ENCODE results near the gene STYXL2.

The STYXL2 gene

DNA sequence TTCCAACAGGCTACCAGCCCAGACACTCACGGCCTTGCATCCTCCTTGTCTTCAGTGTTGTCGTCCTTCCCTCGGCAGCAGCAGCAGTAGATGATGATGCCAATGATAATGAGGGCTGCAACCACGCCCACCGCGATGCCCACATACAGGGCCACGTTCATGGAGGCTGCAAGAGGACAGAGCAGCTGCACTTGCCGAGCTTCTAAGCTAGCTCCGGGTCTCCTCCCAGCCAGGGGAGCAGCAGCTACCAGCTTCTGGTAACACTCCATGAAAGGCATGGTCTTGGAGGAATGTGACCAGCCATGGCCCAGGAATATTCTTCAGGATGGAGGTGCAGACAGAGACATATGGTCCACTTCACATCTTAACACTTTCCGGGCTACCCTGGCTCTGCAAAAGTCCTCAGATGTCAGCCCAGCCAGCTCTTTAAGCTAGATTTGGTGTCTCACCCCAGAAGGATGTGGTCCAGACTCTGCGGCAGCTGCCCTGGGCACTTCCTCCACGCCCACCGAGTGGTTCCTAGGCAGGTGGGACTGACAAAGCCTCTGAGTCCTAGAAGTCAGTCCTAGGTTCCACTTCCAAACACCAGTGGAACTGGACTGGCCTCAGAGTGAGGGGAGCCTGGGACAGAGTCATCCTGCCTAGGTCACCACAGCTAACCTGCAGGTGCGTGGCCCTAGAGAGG, 38.8 kb upstream of the STYXL2 start:
- no peak overlapping the region for H2AFZ ChIP-seq (ENCODE audit: low read depth, low read length)
- H3K27me3 ChIP-seq (ENCODE audit: low read depth, low read length): no peaks in the 10 kb centered on the region
- H3K9me3 ChIP-seq (ENCODE audit: insufficient read depth, low read length): no peaks in the 10 kb centered on the region
- H3K27ac ChIP-seq (ENCODE audit: low read length): no peak overlapping the region
- no peaks in the 10 kb centered on the region for H4K20me1 ChIP-seq (ENCODE audit: insufficient read depth, low read length)
- no peaks in the 10 kb centered on the region for H3K79me2 ChIP-seq (ENCODE audit: low read length)
- no peak overlapping the region for H3K4me2 ChIP-seq (ENCODE audit: low read length)
- H3K4me1 ChIP-seq (ENCODE audit: low read length): peaks cover 16% of the 10 kb centered on the region
- no peak overlapping the region for H3K4me3 ChIP-seq (ENCODE audit: low read length)
- no peak for TF ChIP-seq EZH2phosphoT487 (IDR thresholded peaks at IDR 0.05; ENCODE audit: low read depth)
- TF ChIP-seq, protein P1, sequence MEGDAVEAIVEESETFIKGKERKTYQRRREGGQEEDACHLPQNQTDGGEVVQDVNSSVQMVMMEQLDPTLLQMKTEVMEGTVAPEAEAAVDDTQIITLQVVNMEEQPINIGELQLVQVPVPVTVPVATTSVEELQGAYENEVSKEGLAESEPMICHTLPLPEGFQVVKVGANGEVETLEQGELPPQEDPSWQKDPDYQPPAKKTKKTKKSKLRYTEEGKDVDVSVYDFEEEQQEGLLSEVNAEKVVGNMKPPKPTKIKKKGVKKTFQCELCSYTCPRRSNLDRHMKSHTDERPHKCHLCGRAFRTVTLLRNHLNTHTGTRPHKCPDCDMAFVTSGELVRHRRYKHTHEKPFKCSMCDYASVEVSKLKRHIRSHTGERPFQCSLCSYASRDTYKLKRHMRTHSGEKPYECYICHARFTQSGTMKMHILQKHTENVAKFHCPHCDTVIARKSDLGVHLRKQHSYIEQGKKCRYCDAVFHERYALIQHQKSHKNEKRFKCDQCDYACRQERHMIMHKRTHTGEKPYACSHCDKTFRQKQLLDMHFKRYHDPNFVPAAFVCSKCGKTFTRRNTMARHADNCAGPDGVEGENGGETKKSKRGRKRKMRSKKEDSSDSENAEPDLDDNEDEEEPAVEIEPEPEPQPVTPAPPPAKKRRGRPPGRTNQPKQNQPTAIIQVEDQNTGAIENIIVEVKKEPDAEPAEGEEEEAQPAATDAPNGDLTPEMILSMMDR (IDR thresholded peaks at IDR 0.05; ENCODE audit: low read depth, low read length): no peak
- no peak overlapping the region for H3K9ac ChIP-seq (ENCODE audit: low read length)
- H3K36me3 ChIP-seq (replicated peaks; ENCODE audit: low read depth, low read length): no peaks in the 10 kb centered on the region

DNA sequence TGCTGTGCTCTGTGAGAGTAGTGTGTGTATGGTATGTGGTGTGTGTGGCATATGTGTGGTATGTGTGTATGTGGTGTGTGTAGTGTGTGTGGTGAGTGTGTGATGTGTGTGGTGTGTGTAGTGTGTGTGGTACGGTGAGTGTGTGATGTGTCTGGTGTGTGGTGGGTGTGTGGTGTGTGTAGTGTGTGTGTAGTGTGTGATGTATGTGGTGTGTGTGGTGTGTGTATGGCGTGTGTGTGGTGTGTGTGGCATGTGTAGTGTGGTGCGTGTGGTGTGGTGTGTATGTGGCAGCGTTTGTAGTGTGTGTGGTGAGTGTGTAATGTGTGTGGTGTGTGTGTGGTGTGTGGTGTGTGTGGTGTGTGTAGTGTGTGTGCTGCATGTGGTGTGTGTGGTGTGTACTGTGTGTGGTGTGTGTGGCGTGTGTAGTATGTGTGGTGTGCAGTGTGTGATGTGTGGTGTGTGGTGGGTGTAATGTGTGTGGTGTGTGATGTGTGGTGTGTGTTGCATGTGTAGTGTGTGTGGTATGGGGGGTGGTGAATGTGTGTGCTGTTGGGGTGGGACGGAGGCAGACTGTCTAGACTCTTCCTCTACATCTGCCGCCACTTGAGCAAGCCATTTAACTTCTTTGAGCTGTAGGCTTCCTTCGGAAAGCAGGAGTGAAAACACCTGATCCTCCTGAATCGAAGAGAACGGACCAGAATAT, 37.2 kb upstream of the STYXL2 start:
- Histone ChIP-seq H3K4me2 (ENCODE audit: low read length) (peak overlapping the region; percentile 80), H4K20me1 (ENCODE audit: insufficient read depth, low read length) (no peaks in the 10 kb centered on the region), H3K4me1 (ENCODE audit: low read length) (peaks cover 21% of the 10 kb centered on the region), H3K27ac (ENCODE audit: low read length) (peak overlapping the region; percentile 3; the same call in 1 of the 2 replicates), H3K36me3 (replicated peaks; ENCODE audit: low read depth, low read length) (no peaks in the 10 kb centered on the region), H3K27me3 (ENCODE audit: low read depth, low read length) (no peaks in the 10 kb centered on the region), H3K4me3 (ENCODE audit: low read length) (peak overlapping the region; percentile 65), H3K79me2 (ENCODE audit: low read length) (no peaks in the 10 kb centered on the region), H3K9me3 (ENCODE audit: insufficient read depth, low read length) (no peaks in the 10 kb centered on the region), H2AFZ (ENCODE audit: low read depth, low read length) (peak overlapping the region; percentile 67; the same call in 1 of the 2 replicates), H3K9ac (ENCODE audit: low read length) (peak overlapping the region; percentile 18; the same call in 1 of the 2 replicates)
- TF ChIP-seq, protein P1 (IDR thresholded peaks at IDR 0.05; ENCODE audit: low read depth, low read length): no peak
- TF ChIP-seq EZH2phosphoT487 (IDR thresholded peaks at IDR 0.05; ENCODE audit: low read depth): no peak

DNA sequence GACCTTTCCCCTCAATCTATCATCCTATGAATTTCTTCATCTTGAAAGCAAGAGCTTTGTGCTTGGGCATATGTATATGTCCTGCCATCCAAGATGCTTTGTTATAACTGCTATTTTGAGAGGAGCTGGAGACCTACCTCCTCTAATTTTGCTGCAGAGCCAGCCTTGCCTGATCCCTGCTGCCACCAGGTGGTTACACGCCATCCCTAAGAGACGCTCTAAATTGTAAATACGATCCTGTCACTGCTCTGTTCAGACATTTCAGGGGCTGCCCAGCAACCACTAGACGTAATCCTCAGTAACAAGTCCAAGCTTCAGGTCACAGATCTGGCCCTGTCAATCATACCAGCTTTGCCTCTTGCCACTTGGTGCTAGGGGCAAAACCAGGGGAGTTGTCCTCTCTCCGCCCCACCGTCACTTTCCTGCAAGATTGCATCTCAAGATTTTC, 36.6 kb upstream of the STYXL2 start:
- Histone ChIP-seq H3K9me3 (ENCODE audit: insufficient read depth, low read length) (no peaks in the 10 kb centered on the region), H3K27me3 (ENCODE audit: low read depth, low read length) (no peaks in the 10 kb centered on the region), H3K79me2 (ENCODE audit: low read length) (no peaks in the 10 kb centered on the region), H2AFZ (ENCODE audit: low read depth, low read length) (peak overlapping the region; percentile 67), H4K20me1 (ENCODE audit: insufficient read depth, low read length) (no peaks in the 10 kb centered on the region), H3K4me1 (ENCODE audit: low read length) (peaks cover 21% of the 10 kb centered on the region), H3K4me2 (ENCODE audit: low read length) (peak overlapping the region; percentile 80), H3K4me3 (ENCODE audit: low read length) (peak overlapping the region; percentile 65), H3K9ac (ENCODE audit: low read length) (peak overlapping the region; percentile 18; the same call in 1 of the 2 replicates), H3K27ac (ENCODE audit: low read length) (peak overlapping the region; percentile 3; the same call in 1 of the 2 replicates), H3K36me3 (replicated peaks; ENCODE audit: low read depth, low read length) (no peaks in the 10 kb centered on the region)
- TF ChIP-seq, protein P1 (IDR thresholded peaks at IDR 0.05; ENCODE audit: low read depth, low read length): peak; percentile 91
- TF ChIP-seq EZH2phosphoT487 (IDR thresholded peaks at IDR 0.05; ENCODE audit: low read depth): no peak

All from OCI-LY3 (cell line).